ENCODE data around the gene SEC23B. TPM values are rescaled to one million over a fixed set of nuclear protein-coding genes. Genes with fewer than 3 reads are reported as not detected.
"Not testable (repeated sequence)": the region's sequence is repeated elsewhere in the genome, so short reads cannot be mapped to it uniquely, and the experiment has no call there.

The SEC23B gene
- total and polyA plus RNA-seq, 2 donors (not counting 3 experiments of a cell fraction or from before 2014, with no cell fraction given) = 38.0 to 44.0 TPM

DNA sequence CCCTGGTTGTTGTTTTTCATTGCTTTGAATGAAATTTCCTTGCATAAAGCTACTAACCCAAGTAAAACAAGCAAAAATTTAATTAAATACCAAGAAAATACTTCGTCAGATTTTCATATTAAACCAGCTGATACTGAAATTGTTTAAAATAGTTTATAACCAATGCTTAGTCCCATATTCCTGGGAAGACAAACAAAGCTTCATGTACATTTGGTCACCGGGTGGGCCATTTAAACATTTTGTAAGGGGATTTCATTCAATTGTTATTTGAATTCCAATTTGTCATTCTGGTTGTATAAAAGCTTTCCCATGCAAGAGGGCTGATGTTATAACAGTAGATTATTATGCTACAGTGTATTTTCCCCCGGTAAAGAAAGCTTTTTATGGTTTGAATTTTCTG, 10.1 kb upstream of the SEC23B start:
- Histone ChIP-seq H3K4me2 (ENCODE audit: insufficient read depth, low read length) (peak overlapping the region; percentile 5), H4K20me1 (replicated peaks; ENCODE audit: control insufficient read depth, extremely low read depth, insufficient read depth, low read length) (no peaks in the 10 kb centered on the region), H3K36me3 (ENCODE audit: control insufficient read depth in 2 of 2, extremely low read depth in 1 of 2, insufficient read depth in 2 of 2, low read length in 2 of 2) (no peaks in the 10 kb centered on the region), H2AFZ (ENCODE audit: low read depth, low read length) (peak overlapping the region; percentile 21), H3K27me3 (ENCODE audit: control insufficient read depth in 2 of 2, insufficient read depth in 2 of 2, low read length in 2 of 2) (no peaks in the 10 kb centered on the region), H3K27ac (ENCODE audit: insufficient read depth, low read depth, low read length) (no peak overlapping the region), H3K9ac (replicated peaks; ENCODE audit: extremely low read depth, insufficient read depth, low read length) (no peak overlapping the region), H3K9me3 (replicated peaks; ENCODE audit: control insufficient read depth, insufficient read depth, low read length) (no peaks in the 10 kb centered on the region), H3K79me2 (ENCODE audit: control insufficient read depth, insufficient read depth, low read length) (peaks cover 4% of the 10 kb centered on the region), H3K4me3 (replicated peaks in 1 of 3; ENCODE audit: insufficient read depth in 1 of 3, low read depth in 1 of 3, low read length in 3 of 3) (no peak overlapping the region), H3K9me1 (replicated peaks; ENCODE audit: control insufficient read depth, extremely low read depth, insufficient read depth, low read length) (no peaks in the 10 kb centered on the region), H3K4me1 (ENCODE audit: control insufficient read depth, extremely low read depth, insufficient read depth, low read length) (peaks cover 10% of the 10 kb centered on the region)
- no TSS peak for BruUV-seq (replicated peaks)
- POLR2A ChIA-PET = interaction anchor here (2.1 kb wide), 1 partner anchor 10 kb away, joined by 13 read pairs; the partner anchor contains the start of gene SEC23B
- intact Hi-C loops (cut with micrococcal nuclease) (loop anchor here (1.0 kb wide), 2 partner anchors 10 to 30 kb away; partner anchors contain the start of genes DZANK1, POLR3F and SEC23B), dilution Hi-C loops (cut with MboI; ENCODE audit: extremely low pct_ligation_motif_present, low sequenced_read_pairs) (no loop called here)
- DNase-seq (ENCODE audit: low read depth, low spot score) = no peak
- CTCF ChIA-PET = interaction anchor here (0.7 to 1.9 kb wide), 5 partner anchors 9 to 31 kb away, joined by 3 to 6 read pairs (median 4); partner anchors contain the start of genes DZANK1, POLR3F and SEC23B
- TF ChIP-seq GATA2 (IDR thresholded peaks at IDR 0.05; ENCODE audit: insufficient read depth, insufficient read length, low read depth, low read length) (no peak), POLR2A (IDR thresholded peaks at IDR 0.05; ENCODE audit: low read depth, low read length) (no peak), FOS (IDR thresholded peaks at IDR 0.05; ENCODE audit: borderline replicate concordance, insufficient read depth, low read length) (no peak), MAX (IDR thresholded peaks at IDR 0.05; ENCODE audit: insufficient read depth, insufficient read length) (no peak), CTCF (IDR thresholded peaks at IDR 0.05; ENCODE audit: extremely low read depth in 1 of 2, insufficient read depth in 1 of 2, low read depth in 1 of 2, low read length in 2 of 2) (no peak), JUN (IDR thresholded peaks at IDR 0.05; ENCODE audit: borderline replicate concordance, insufficient read depth, insufficient read length, low read depth) (no peak), POLR2AphosphoS5 (IDR thresholded peaks at IDR 0.05; ENCODE audit: insufficient read depth, low read depth, low read length) (no peak), MYC (IDR thresholded peaks at IDR 0.05; ENCODE audit: low read depth, low read length) (no peak), EZH2 (IDR thresholded peaks at IDR 0.05; ENCODE audit: borderline replicate concordance, low read depth, low read length, severe bottlenecking) (no peak)
- no peak for FAIRE-seq

GRCh38 chr20:18501672-18502071, 6.1 kb upstream of the SEC23B start:
- BruUV-seq (replicated peaks); H4K20me1 ChIP-seq (replicated peaks; ENCODE audit: control insufficient read depth, extremely low read depth, insufficient read depth, low read length); H3K36me3 ChIP-seq (ENCODE audit: control insufficient read depth in 2 of 2, extremely low read depth in 1 of 2, insufficient read depth in 2 of 2, low read length in 2 of 2); H3K9me1 ChIP-seq (replicated peaks; ENCODE audit: control insufficient read depth, extremely low read depth, insufficient read depth, low read length); CTCF ChIA-PET; H3K4me3 ChIP-seq (replicated peaks in 1 of 3; ENCODE audit: insufficient read depth in 1 of 3, low read depth in 1 of 3, low read length in 3 of 3); H3K9me3 ChIP-seq (replicated peaks; ENCODE audit: control insufficient read depth, insufficient read depth, low read length); dilution Hi-C loops (cut with MboI; ENCODE audit: extremely low pct_ligation_motif_present, low sequenced_read_pairs); intact Hi-C loops (cut with micrococcal nuclease); H3K9ac ChIP-seq (replicated peaks; ENCODE audit: extremely low read depth, insufficient read depth, low read length); POLR2A ChIA-PET; H3K4me1 ChIP-seq (ENCODE audit: control insufficient read depth, extremely low read depth, insufficient read depth, low read length); FAIRE-seq; H3K27ac ChIP-seq (ENCODE audit: insufficient read depth, low read depth, low read length); DNase-seq (ENCODE audit: low read depth, low spot score); H3K79me2 ChIP-seq (ENCODE audit: control insufficient read depth, insufficient read depth, low read length); H3K27me3 ChIP-seq (ENCODE audit: control insufficient read depth in 2 of 2, insufficient read depth in 2 of 2, low read length in 2 of 2); H3K4me2 ChIP-seq (ENCODE audit: insufficient read depth, low read length); H2AFZ ChIP-seq (ENCODE audit: low read depth, low read length): not testable (repeated sequence)

Measured in endothelial cell of umbilical vein (primary cell).